Vagina (tissue), 2 donors: ENCODE results near the gene WASF3. TPM values are rescaled to one million over a fixed set of nuclear protein-coding genes. Genes with fewer than 3 reads are reported as not detected.

Experiments
- DNase-seq, 2 donors: peaks; one replicate each; pipeline ENCODE4 v3.0.0-alpha.2; 2017; ENCODE audit errors: extremely low spot score in 2 of 2
- H3K27ac ChIP-seq: fragments of 200-600 bp; sonication (generic); one replicate; pipeline ENCODE4 v1.5.1; 2019
- H3K27me3 ChIP-seq: fragments of 200-600 bp; sonication (generic); one replicate; pipeline ENCODE4 v1.5.1; 2019
- H3K36me3 ChIP-seq, 2 donors: fragments of 200-600 bp; sonication (generic); one replicate each; pipeline ENCODE4 v1.5.1; 2017 to 2019
- H3K4me1 ChIP-seq: fragments of 200-600 bp; sonication (generic); one replicate; pipeline ENCODE4 v1.5.1; 2019
- H3K4me3 ChIP-seq, 2 donors: fragments of 200-600 bp; sonication (generic); 1 replicate in 1 of 2; 2 replicates in 1 of 2; pipeline ENCODE4 v1.5.1; 2016 to 2019
- H3K9me3 ChIP-seq: fragments of 200-600 bp; sonication (generic); one replicate; pipeline ENCODE4 v1.5.1; 2019
- CTCF ChIP-seq, 3 experiments: fragments of 450-650 bp in 2 of 3; fragments of 200-600 bp in 1 of 3; sonication (generic) in 1 of 3; IDR thresholded peaks; one replicate each; pipeline ENCODE4 v1.5.1; 2017 to 2019; ENCODE audit warnings: antibody characterized with exemption in 3 of 3, mild to moderate bottlenecking in 2 of 3, moderate library complexity in 2 of 3
- POLR2A ChIP-seq, 2 donors: fragments of 450-650 bp; IDR thresholded peaks; one replicate each; pipeline ENCODE4 v1.6.1; 2017; ENCODE audit warnings: antibody characterized with exemption in 2 of 2, mild to moderate bottlenecking in 2 of 2, moderate library complexity in 2 of 2
- POLR2AphosphoS5 ChIP-seq, 2 donors: sonication (generic); formaldehyde crosslinking; IDR thresholded peaks; one replicate each; pipeline ENCODE4 v1.9.0; 2017; ENCODE audit warnings: antibody characterized with exemption in 2 of 2, mild to moderate bottlenecking in 2 of 2, low read depth in 1 of 2; ENCODE audit not compliant: insufficient read depth in 1 of 2
- intact Hi-C: fragments of 100-400 bp; cut with DNase I; formaldehyde crosslinking; loops from one replicate; pipeline ENCODE4 v1.15.1; 2023
- total RNA-seq: library from RNA; depleted of rRNA; stranded (reverse); fragments of >200 nt; gene quantifications from one replicate; pipeline ENCODE4 v1.2.3, GENCODE V29; 2016

Gene WASF3
- total RNA-seq, 1 donor from 2014 or later, result 20.4 TPM

- intact Hi-C loops, result no loop called here
- no peak overlapping the region for H3K27ac ChIP-seq
- no peaks in the 10 kb centered on the region for H3K27me3 ChIP-seq
- TF ChIP-seq POLR2AphosphoS5 (IDR thresholded peaks at IDR 0.05; ENCODE audit: insufficient read depth in 1 of 2, low read depth in 1 of 2), result no peak
- TF ChIP-seq CTCF (IDR thresholded peaks at IDR 0.05), result no peak
- TF ChIP-seq POLR2A (IDR thresholded peaks at IDR 0.05), result no peak
- peaks cover 12% of the 10 kb centered on the region for H3K4me1 ChIP-seq
- no peak for DNase-seq
- no peaks in the 10 kb centered on the region for H3K9me3 ChIP-seq
- H3K4me3 ChIP-seq, result no peak overlapping the region
- no peaks in the 10 kb centered on the region for H3K36me3 ChIP-seq
These were observed 32.9 kb downstream of the WASF3 start for GRCh38 chr13:26590379-26590778.

GRCh38 chr13:26590951-26591350 lies 33.5 kb downstream of the WASF3 start:
- intact Hi-C loops, result no loop called here
- no peaks in the 10 kb centered on the region for H3K9me3 ChIP-seq
- no peak for TF ChIP-seq POLR2AphosphoS5 (IDR thresholded peaks at IDR 0.05; ENCODE audit: insufficient read depth in 1 of 2, low read depth in 1 of 2)
- no peak for TF ChIP-seq POLR2A (IDR thresholded peaks at IDR 0.05)
- no peak for TF ChIP-seq CTCF (IDR thresholded peaks at IDR 0.05)
- no peaks in the 10 kb centered on the region for H3K36me3 ChIP-seq
- no peaks in the 10 kb centered on the region for H3K27me3 ChIP-seq
- peaks cover 12% of the 10 kb centered on the region for H3K4me1 ChIP-seq
- DNase-seq, result no peak
- H3K27ac ChIP-seq, result no peak overlapping the region
- H3K4me3 ChIP-seq, result no peak overlapping the region

GRCh38 chr13:26591672-26592071 lies 34.2 kb downstream of the WASF3 start:
- peaks cover 12% of the 10 kb centered on the region for H3K4me1 ChIP-seq
- H3K9me3 ChIP-seq, result no peaks in the 10 kb centered on the region
- intact Hi-C loops, result no loop called here
- no peak for DNase-seq
- no peaks in the 10 kb centered on the region for H3K36me3 ChIP-seq
- H3K27ac ChIP-seq, result no peak overlapping the region
- H3K4me3 ChIP-seq, result no peak overlapping the region
- TF ChIP-seq CTCF (IDR thresholded peaks at IDR 0.05), result no peak
- no peak for TF ChIP-seq POLR2AphosphoS5 (IDR thresholded peaks at IDR 0.05; ENCODE audit: insufficient read depth in 1 of 2, low read depth in 1 of 2)
- TF ChIP-seq POLR2A (IDR thresholded peaks at IDR 0.05), result no peak
- H3K27me3 ChIP-seq, result no peaks in the 10 kb centered on the region

GRCh38 chr13:26593661-26594060 lies 36.2 kb downstream of the WASF3 start:
- TF ChIP-seq POLR2AphosphoS5 (IDR thresholded peaks at IDR 0.05; ENCODE audit: insufficient read depth in 1 of 2, low read depth in 1 of 2), result no peak
- TF ChIP-seq POLR2A (IDR thresholded peaks at IDR 0.05), result no peak
- TF ChIP-seq CTCF (IDR thresholded peaks at IDR 0.05), result no peak
- Histone ChIP-seq H3K27ac (no peak overlapping the region), H3K27me3 (no peaks in the 10 kb centered on the region), H3K4me1 (peaks cover 12% of the 10 kb centered on the region), H3K36me3 (no peaks in the 10 kb centered on the region), H3K4me3 (no peak overlapping the region), H3K9me3 (no peaks in the 10 kb centered on the region)
- intact Hi-C loops, result no loop called here
- DNase-seq, result no peak

- Histone ChIP-seq H3K27me3 (no peaks in the 10 kb centered on the region), H3K27ac (no peak overlapping the region), H3K36me3 (no peaks in the 10 kb centered on the region), H3K4me3 (no peak overlapping the region), H3K9me3 (no peaks in the 10 kb centered on the region), H3K4me1 (peaks cover 7% of the 10 kb centered on the region)
- DNase-seq, result no peak
- intact Hi-C loops, result no loop called here
- TF ChIP-seq POLR2A (IDR thresholded peaks at IDR 0.05), result no peak
- no peak for TF ChIP-seq POLR2AphosphoS5 (IDR thresholded peaks at IDR 0.05; ENCODE audit: insufficient read depth in 1 of 2, low read depth in 1 of 2)
- TF ChIP-seq CTCF (IDR thresholded peaks at IDR 0.05), result no peak
These were observed 36.9 kb downstream of the WASF3 start for GRCh38 chr13:26594363-26594762.
